ENCODE results near the gene BAIAP2. TPM values are rescaled to one million over a fixed set of nuclear protein-coding genes. Genes with fewer than 3 reads are reported as not detected.

BAIAP2 gene
- total and polyA plus RNA-seq, 2 donors (not counting 1 experiment from before 2014, with no cell fraction given), result 1.3 to 12.0 TPM

- no peaks in the 10 kb centered on the region for H3K9me3 Mint-ChIP-seq (ENCODE audit: insufficient read depth)
- H3K4me3 Mint-ChIP-seq, result no peak overlapping the region
- Histone ChIP-seq H4K20me1 (ENCODE audit: control insufficient read depth, insufficient read depth, low read length, poor library complexity, severe bottlenecking) (no peaks in the 10 kb centered on the region), H3K79me2 (ENCODE audit: control insufficient read depth, insufficient read depth, low read length) (no peaks in the 10 kb centered on the region), H3K27me3 (replicated peaks in 1 of 4; ENCODE audit: control extremely low read depth in 1 of 4, control insufficient read depth in 3 of 4, insufficient read depth in 4 of 4, low read length in 3 of 4) (peaks cover 0 to 61% (median 13%) of the 10 kb centered on the region in 4 experiments), H3K4me3 (ENCODE audit: control extremely low read depth in 1 of 5, extremely low read depth in 1 of 5, insufficient read depth in 1 of 5, low read depth in 2 of 5, low read length in 4 of 5) (no peak overlapping the region), H3K27ac (ENCODE audit: low read length in 2 of 2) (no peak overlapping the region), H3K9ac (ENCODE audit: low read length) (no peak overlapping the region), H3K4me2 (replicated peaks; ENCODE audit: low read depth, low read length, poor library complexity, severe bottlenecking) (no peak overlapping the region), H2AFZ (ENCODE audit: insufficient read depth, low read depth, low read length, poor library complexity, severe bottlenecking) (no peak overlapping the region), H3K36me3 (replicated peaks in 1 of 2; ENCODE audit: control extremely low read depth in 1 of 2, control insufficient read depth in 1 of 2, extremely low read depth in 1 of 2, insufficient read depth in 2 of 2, low read length in 1 of 2) (no peaks in the 10 kb centered on the region), H3K9me3 (ENCODE audit: control extremely low read depth in 1 of 3, control insufficient read depth in 2 of 3, insufficient read depth in 1 of 3, low read length in 2 of 3) (peaks cover 0 to 25% (median 2%) of the 10 kb centered on the region in 3 donors), H3K4me1 (ENCODE audit: control insufficient read depth in 2 of 2, insufficient read depth in 2 of 2, low read length in 2 of 2) (peaks cover 12 to 16% of the 10 kb centered on the region in 2 donors)
- ChIA-PET POLR2A (no interaction called here), CTCF (interaction anchor here (1.0 to 1.9 kb wide), 2 partner anchors 8 to 12 kb away, joined by 3 to 8 read pairs; no protein-coding TSS in a partner anchor)
- DNase-seq (no peak), ATAC-seq (ENCODE audit: low read depth) (no peak)
- H3K4me1 Mint-ChIP-seq, result peaks cover 13% of the 10 kb centered on the region
- H3K27ac Mint-ChIP-seq, result no peak overlapping the region
- peaks cover 49% of the 10 kb centered on the region for H3K27me3 Mint-ChIP-seq
- 91% methylated on average over 22 of the region's 41 CpGs for WGBS (ENCODE audit: insufficient coverage)
- no peak for TF ChIP-seq EZH2 (IDR thresholded peaks at IDR 0.05; ENCODE audit: borderline replicate concordance, insufficient read depth, low read depth, low read length, poor library complexity, severe bottlenecking)
- TF ChIP-seq CTCF (IDR thresholded peaks at IDR 0.05), result no peak
- intact Hi-C loops (cut with micrococcal nuclease), result loop anchor here (5.0 kb wide), 1 partner anchor 40 kb away; the partner anchor contains the start of gene CHMP6
Observed at GRCh38 chr17:81031566-81032550, 3.1 kb upstream of the BAIAP2 start.
